Ishikawa (cell line): ENCODE results near the gene MFN2.

Experiments
- CEBPB ChIP-seq: IDR thresholded peaks from 2 replicates; pipeline ENCODE4 v1.6.1; 2012
- CREB1 ChIP-seq: IDR thresholded peaks from 2 replicates; pipeline ENCODE4 v1.6.1; 2012; ENCODE audit warnings: low read depth
- EGR1 ChIP-seq: IDR thresholded peaks from 2 replicates; pipeline ENCODE4 v1.6.1; 2012
- EP300 ChIP-seq: IDR thresholded peaks from 2 replicates; pipeline ENCODE4 v1.6.1; 2012; ENCODE audit warnings: borderline replicate concordance
- FOXM1 ChIP-seq: IDR thresholded peaks from 2 replicates; pipeline ENCODE4 v1.6.1; 2012; ENCODE audit warnings: low read depth, borderline replicate concordance
- MAX ChIP-seq: IDR thresholded peaks from 2 replicates; pipeline ENCODE4 v1.6.1; 2012
- NFIC ChIP-seq: IDR thresholded peaks from 2 replicates; pipeline ENCODE4 v1.6.1; 2012
- RAD21 ChIP-seq: IDR thresholded peaks from 2 replicates; pipeline ENCODE4 v1.6.1; 2012; ENCODE audit warnings: low read depth
- REST ChIP-seq: IDR thresholded peaks from 2 replicates; pipeline ENCODE4 v1.6.1; 2012; ENCODE audit warnings: low read depth, mild to moderate bottlenecking
- TAF1 ChIP-seq: IDR thresholded peaks from 2 replicates; pipeline ENCODE4 v1.6.1; 2012; ENCODE audit warnings: low read depth, mild to moderate bottlenecking
- TCF12 ChIP-seq: IDR thresholded peaks from 2 replicates; pipeline ENCODE4 v1.6.1; 2012; ENCODE audit warnings: low read depth
- TEAD4 ChIP-seq: IDR thresholded peaks from 2 replicates; pipeline ENCODE4 v1.6.1; 2012
- USF1 ChIP-seq: IDR thresholded peaks from 2 replicates; pipeline ENCODE4 v1.6.1; 2012
- YY1 ChIP-seq: IDR thresholded peaks from 2 replicates; pipeline ENCODE4 v1.6.1; 2012; ENCODE audit warnings: low read depth
- ZBTB7A ChIP-seq: IDR thresholded peaks from 2 replicates; pipeline ENCODE4 v1.6.1; 2012; ENCODE audit warnings: low read depth

MFN2 gene

GRCh38 chr1:11979851-11980675 is at the start of gene MFN2:
MFN2 (plus strand) TSS chr1:11980444; CDS start chr1:11989169, 8,725 bp downstream.
- TF ChIP-seq EP300 (peak; percentile 38; the same call in 1 of the 2 replicates), ZBTB7A (no peak), RAD21 (no peak), CEBPB (no peak), TEAD4 (peak; percentile 21; the same call in 1 of the 2 replicates), NFIC (no peak; the same call in 1 of the 2 replicates), EGR1 (peak; percentile 70), CREB1 (peak; percentile 98), REST (no peak), TCF12 (peak; percentile 55; the same call in 1 of the 2 replicates), TAF1 (peak; percentile 89), YY1 (peak; percentile 98), USF1 (no peak; the same call in 1 of the 2 replicates), MAX (peak; percentile 74), FOXM1 (no peak)

- TF ChIP-seq REST (no peak), RAD21 (no peak), CREB1 (no peak), MAX (no peak)
Observed at GRCh38 chr1:11930571-11931445, 49.4 kb upstream of the MFN2 start.

GRCh38 chr1:11931845-11932244 is 48.4 kb upstream of the MFN2 start:
- TF ChIP-seq RAD21, result no peak

GRCh38 chr1:11934302-11935056 is 45.8 kb upstream of the MFN2 start, which contains the start of gene PLOD1:
PLOD1 (plus strand) TSS chr1:11934717; CDS start chr1:11934780, 63 bp downstream.
- peak; percentile 51; the same call in 1 of the 2 replicates for TF ChIP-seq TAF1
- peak; percentile 28; the same call in 1 of the 2 replicates for TF ChIP-seq YY1
- TF ChIP-seq FOXM1, result no peak
- TF ChIP-seq TEAD4, result no peak
- no peak for TF ChIP-seq EP300
- no peak for TF ChIP-seq USF1
- TF ChIP-seq NFIC, result no peak; the same call in 1 of the 2 replicates
- TF ChIP-seq CEBPB, result no peak
- TF ChIP-seq EGR1, result peak; percentile 44; the same call in 1 of the 2 replicates
- TF ChIP-seq TCF12, result no peak; the same call in 1 of the 2 replicates
- TF ChIP-seq RAD21, result no peak
- peak; percentile 82 for TF ChIP-seq MAX

- TF ChIP-seq YY1, result no peak
- no peak for TF ChIP-seq MAX
- no peak for TF ChIP-seq CREB1
- no peak for TF ChIP-seq RAD21
- TF ChIP-seq ZBTB7A, result no peak
- TF ChIP-seq FOXM1, result no peak
- no peak for TF ChIP-seq REST
- TF ChIP-seq TEAD4, result no peak
- no peak for TF ChIP-seq TCF12
- TF ChIP-seq TAF1, result no peak
- TF ChIP-seq EP300, result no peak
- no peak for TF ChIP-seq USF1
- no peak for TF ChIP-seq NFIC
- no peak for TF ChIP-seq EGR1
- no peak for TF ChIP-seq CEBPB
Observed at GRCh38 chr1:11935057-11935412, 45.2 kb upstream of the MFN2 start.
